ENCODE measurements around the gene GLIS1.

The GLIS1 gene

DNA sequence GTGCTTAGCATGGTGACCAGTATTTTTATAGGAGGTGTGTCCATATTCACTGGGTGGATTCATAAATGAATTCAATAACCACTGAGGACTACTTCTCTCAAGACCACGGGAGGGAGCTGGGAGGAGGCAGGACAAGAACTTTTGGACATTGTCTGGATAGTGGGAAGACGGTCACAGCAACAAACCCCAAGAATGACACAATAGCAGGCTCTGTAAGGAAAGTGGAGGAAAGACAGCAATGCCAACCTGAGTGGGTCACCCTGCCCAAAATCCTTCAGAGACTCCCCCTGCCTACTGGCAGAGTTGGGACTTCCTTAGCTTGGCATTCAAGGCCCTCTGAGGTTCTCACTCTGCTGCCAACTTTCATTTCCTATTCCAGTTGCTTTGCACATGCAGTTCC is 42.0 kb downstream of the GLIS1 start:
- Histone ChIP-seq H3K4me2 (ENCODE audit: low read depth, low read length, poor library complexity, severe bottlenecking) (no peak overlapping the region), H3F3A (ENCODE audit: insufficient read depth) (no peaks in the 10 kb centered on the region), H3K79me2 (ENCODE audit: insufficient read depth, low read length) (no peaks in the 10 kb centered on the region), H3K27ac (ENCODE audit: low read depth, low read length) (no peak overlapping the region), H3K9ac (ENCODE audit: low read length) (no peak overlapping the region), H3K9me3 (ENCODE audit: insufficient read depth, low read length) (no peaks in the 10 kb centered on the region), H2AFZ (ENCODE audit: low read depth, low read length, severe bottlenecking) (no peak overlapping the region), H3K4me3 (ENCODE audit: insufficient read depth, low read length, poor library complexity, severe bottlenecking) (no peak overlapping the region), H3K27me3 (ENCODE audit: low read length) (no peaks in the 10 kb centered on the region), H4K20me1 (ENCODE audit: low read depth, low read length) (no peaks in the 10 kb centered on the region), H3K36me3 (ENCODE audit: low read length) (no peaks in the 10 kb centered on the region), H3K9me2 (replicated peaks; ENCODE audit: insufficient read depth, low read length) (no peaks in the 10 kb centered on the region)
- TF ChIP-seq, protein P1, sequence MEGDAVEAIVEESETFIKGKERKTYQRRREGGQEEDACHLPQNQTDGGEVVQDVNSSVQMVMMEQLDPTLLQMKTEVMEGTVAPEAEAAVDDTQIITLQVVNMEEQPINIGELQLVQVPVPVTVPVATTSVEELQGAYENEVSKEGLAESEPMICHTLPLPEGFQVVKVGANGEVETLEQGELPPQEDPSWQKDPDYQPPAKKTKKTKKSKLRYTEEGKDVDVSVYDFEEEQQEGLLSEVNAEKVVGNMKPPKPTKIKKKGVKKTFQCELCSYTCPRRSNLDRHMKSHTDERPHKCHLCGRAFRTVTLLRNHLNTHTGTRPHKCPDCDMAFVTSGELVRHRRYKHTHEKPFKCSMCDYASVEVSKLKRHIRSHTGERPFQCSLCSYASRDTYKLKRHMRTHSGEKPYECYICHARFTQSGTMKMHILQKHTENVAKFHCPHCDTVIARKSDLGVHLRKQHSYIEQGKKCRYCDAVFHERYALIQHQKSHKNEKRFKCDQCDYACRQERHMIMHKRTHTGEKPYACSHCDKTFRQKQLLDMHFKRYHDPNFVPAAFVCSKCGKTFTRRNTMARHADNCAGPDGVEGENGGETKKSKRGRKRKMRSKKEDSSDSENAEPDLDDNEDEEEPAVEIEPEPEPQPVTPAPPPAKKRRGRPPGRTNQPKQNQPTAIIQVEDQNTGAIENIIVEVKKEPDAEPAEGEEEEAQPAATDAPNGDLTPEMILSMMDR (IDR thresholded peaks at IDR 0.05; ENCODE audit: insufficient read depth, low read length, poor library complexity, severe bottlenecking): no peak
- TF ChIP-seq EZH2phosphoT487 (conservative IDR thresholded peaks at IDR 0.05; ENCODE audit: low read length): no peak

DNA sequence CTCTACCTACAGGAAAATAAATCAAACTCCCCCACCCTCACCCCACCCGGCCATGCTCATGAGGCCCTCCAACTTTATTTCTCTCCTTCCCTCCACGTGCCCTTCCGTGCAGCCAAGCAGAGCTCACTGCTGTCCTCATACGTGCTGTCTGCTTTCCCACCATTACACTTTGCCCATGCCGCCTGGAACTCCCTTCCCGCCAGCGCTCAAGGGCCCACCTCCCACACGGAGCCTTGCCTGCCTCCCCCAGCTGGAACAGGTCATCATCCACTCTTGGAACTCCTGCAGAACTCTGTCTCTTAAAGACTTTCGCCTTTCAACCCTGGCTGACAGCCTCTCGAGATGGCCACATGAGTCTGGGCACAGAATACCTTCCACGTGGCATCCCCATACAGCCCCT is 42.4 kb downstream of the GLIS1 start:
- H3K9me2 ChIP-seq (replicated peaks; ENCODE audit: insufficient read depth, low read length): no peaks in the 10 kb centered on the region
- no peaks in the 10 kb centered on the region for H4K20me1 ChIP-seq (ENCODE audit: low read depth, low read length)
- H2AFZ ChIP-seq (ENCODE audit: low read depth, low read length, severe bottlenecking): no peak overlapping the region
- H3K9me3 ChIP-seq (ENCODE audit: insufficient read depth, low read length): no peaks in the 10 kb centered on the region
- H3K4me3 ChIP-seq (ENCODE audit: insufficient read depth, low read length, poor library complexity, severe bottlenecking): no peak overlapping the region
- no peaks in the 10 kb centered on the region for H3K27me3 ChIP-seq (ENCODE audit: low read length)
- H3F3A ChIP-seq (ENCODE audit: insufficient read depth): no peaks in the 10 kb centered on the region
- no peak for TF ChIP-seq EZH2phosphoT487 (conservative IDR thresholded peaks at IDR 0.05; ENCODE audit: low read length)
- TF ChIP-seq, protein P1 (IDR thresholded peaks at IDR 0.05; ENCODE audit: insufficient read depth, low read length, poor library complexity, severe bottlenecking): no peak
- no peak overlapping the region for H3K9ac ChIP-seq (ENCODE audit: low read length)
- no peak overlapping the region for H3K27ac ChIP-seq (ENCODE audit: low read depth, low read length)
- H3K36me3 ChIP-seq (ENCODE audit: low read length): no peaks in the 10 kb centered on the region
- no peak overlapping the region for H3K4me2 ChIP-seq (ENCODE audit: low read depth, low read length, poor library complexity, severe bottlenecking)
- H3K79me2 ChIP-seq (ENCODE audit: insufficient read depth, low read length): no peaks in the 10 kb centered on the region

DNA sequence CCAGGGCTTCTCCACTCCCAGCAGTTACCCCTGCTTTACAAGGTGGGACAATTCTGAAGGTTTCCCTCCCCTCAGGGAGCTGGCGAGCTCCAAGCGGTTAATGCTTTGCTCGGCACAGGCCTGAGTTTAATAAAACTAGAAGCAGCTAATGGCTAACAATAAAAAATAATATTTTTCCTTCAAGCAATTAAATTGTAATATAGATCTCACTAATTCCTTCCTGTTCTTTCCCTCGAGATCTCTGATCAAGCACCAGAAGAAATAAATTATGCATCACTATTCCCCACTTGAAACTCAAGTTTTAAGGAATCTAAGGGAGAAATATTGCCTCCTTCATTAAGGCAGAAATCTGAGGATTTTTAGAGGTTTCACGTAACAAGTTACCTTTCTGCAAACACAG is 42.9 kb downstream of the GLIS1 start:
- Histone ChIP-seq H3F3A (ENCODE audit: insufficient read depth) (no peaks in the 10 kb centered on the region), H3K9me2 (replicated peaks; ENCODE audit: insufficient read depth, low read length) (no peaks in the 10 kb centered on the region), H3K9ac (ENCODE audit: low read length) (no peak overlapping the region), H3K4me2 (ENCODE audit: low read depth, low read length, poor library complexity, severe bottlenecking) (no peak overlapping the region), H3K27me3 (ENCODE audit: low read length) (no peaks in the 10 kb centered on the region), H3K4me3 (ENCODE audit: insufficient read depth, low read length, poor library complexity, severe bottlenecking) (no peak overlapping the region), H3K9me3 (ENCODE audit: insufficient read depth, low read length) (no peaks in the 10 kb centered on the region), H3K36me3 (ENCODE audit: low read length) (no peaks in the 10 kb centered on the region), H2AFZ (ENCODE audit: low read depth, low read length, severe bottlenecking) (no peak overlapping the region), H3K27ac (ENCODE audit: low read depth, low read length) (no peak overlapping the region), H4K20me1 (ENCODE audit: low read depth, low read length) (no peaks in the 10 kb centered on the region), H3K79me2 (ENCODE audit: insufficient read depth, low read length) (no peaks in the 10 kb centered on the region)
- TF ChIP-seq, protein P1 (IDR thresholded peaks at IDR 0.05; ENCODE audit: insufficient read depth, low read length, poor library complexity, severe bottlenecking): no peak
- TF ChIP-seq EZH2phosphoT487 (conservative IDR thresholded peaks at IDR 0.05; ENCODE audit: low read length): no peak
